GM03348 (cell line): ENCODE results near the gene GAB3.
"Not testable (repeated sequence)": the region's sequence is repeated elsewhere in the genome, so short reads cannot be mapped to it uniquely, and the experiment has no call there.

Source experiments
- DNase-seq: peaks from one replicate; pipeline ENCODE4 v3.0.0; 2012; ENCODE audit warnings: low spot score

GAB3 gene

DNA sequence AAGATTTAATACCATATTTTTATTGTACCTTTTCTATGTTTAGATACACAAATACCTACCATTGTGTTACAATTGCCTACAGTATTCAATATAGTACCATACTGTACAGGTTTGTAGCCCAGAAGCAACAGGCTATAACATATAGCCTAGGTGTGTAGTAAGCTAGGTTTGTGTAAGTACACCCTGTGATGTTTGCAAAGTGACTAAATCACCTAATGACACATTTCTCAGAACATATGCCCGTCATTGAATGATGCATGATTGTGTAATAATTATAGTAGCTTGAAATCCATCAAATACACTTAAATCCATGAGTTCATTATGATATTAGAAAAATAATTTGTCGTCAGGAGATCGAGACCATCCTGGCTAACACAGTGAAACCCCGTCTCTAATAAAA is 30.8 kb downstream of the GAB3 start:
- DNase-seq = no peak

DNA sequence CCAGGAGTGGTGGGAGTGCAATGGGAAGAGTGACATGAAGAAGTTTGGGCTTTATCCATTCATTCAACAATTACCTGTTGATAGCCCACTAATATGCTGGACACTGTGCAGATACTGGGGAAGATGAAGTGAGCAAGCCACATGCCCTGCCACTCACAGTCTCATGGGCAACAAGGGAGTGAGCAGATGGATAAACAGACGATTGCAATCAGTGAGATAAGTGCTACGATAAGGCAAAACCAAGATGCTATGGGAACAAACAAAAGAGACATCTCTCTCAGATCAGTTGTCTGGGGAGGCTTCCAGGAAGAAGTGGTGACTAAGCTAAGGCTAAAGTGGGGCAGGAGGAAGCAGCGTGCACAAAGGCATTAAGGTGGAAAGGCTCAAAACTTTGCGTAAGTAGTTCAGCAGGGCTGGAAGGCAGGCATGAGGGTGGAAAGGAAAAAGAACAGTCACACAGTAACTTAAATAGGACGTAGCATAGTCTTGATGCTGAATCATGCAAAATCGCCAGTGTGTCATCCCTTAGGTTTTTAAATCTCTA is 31.7 kb downstream of the GAB3 start:
- DNase-seq = no peak

DNA sequence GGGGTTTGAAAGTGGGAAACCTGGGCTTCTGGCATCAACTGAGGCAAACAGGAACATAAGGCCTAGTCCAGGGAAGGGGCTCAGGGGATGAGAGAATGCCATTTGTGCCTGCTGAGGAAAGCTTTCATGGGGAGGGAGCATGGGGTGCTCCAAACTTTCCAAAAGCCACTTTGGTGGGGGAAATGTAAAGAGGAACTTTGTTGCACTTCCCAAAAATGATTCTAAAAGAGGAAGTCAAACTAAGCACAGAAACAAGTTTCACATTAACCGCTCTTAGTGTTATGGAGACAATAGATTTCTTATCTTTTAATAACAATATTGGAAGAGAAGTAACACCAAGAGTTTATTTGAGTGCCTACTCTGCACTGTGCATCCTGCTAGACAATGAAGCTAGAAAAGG is 32.3 kb downstream of the GAB3 start:
- no peak for DNase-seq

DNA sequence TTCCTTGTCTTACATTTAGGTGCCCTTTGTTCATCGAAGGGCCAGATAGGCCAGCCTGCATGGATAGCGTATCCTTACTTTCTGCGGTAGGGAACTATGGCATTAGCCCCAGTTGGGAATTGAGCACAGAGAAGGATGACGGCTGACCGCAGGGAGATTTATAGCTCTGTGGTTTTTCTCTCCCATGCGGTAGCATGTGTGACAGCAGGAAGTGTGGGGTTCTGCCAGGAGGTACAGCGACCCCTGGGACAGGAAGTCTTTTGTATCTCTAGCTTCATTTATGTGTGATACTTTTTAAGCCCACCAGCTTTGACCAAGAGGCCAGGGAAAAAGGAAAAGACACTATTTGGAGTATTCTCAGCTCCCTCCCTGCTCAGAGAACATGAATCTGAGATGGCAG is 33.1 kb downstream of the GAB3 start:
- DNase-seq = no peak

DNA sequence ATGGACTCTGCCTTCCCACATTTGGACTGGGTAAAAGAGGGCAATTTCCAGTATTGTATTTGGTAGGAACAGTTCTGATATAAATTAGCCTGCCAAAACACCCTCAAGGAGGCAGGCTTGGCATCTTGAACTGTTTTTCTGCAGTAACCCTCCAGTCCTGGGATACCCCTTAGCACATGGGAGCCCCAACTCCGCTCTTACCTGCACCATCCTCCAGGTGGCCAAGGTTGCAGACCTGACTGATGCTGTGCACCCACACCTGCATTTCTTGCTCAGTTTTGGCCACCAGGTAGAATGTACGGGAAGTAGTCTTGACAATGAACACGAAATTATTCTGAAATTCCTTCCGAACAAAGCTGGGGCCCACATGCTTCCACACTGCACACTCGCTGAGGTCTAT is 35.1 kb downstream of the GAB3 start:
- no peak for DNase-seq

DNA sequence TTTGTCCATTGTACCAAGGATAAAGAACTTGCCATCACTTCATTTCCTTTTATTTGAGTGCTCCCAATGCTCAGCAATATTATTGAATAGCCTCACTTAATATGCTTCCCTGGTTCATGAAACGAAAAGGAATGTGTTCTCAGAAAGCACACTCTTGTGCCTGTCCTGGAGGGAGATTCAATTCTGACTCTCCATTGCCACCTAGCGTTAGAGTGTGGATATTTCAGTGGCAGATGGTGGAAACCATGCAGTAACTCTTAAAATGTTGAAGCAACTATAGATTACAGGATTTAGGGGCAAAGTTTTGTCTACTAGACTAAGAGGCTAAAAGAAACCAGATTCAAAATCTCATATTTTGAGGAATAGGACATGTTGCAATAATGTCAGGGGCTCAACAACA is 36.0 kb downstream of the GAB3 start:
- peak; percentile 61 for DNase-seq

DNA sequence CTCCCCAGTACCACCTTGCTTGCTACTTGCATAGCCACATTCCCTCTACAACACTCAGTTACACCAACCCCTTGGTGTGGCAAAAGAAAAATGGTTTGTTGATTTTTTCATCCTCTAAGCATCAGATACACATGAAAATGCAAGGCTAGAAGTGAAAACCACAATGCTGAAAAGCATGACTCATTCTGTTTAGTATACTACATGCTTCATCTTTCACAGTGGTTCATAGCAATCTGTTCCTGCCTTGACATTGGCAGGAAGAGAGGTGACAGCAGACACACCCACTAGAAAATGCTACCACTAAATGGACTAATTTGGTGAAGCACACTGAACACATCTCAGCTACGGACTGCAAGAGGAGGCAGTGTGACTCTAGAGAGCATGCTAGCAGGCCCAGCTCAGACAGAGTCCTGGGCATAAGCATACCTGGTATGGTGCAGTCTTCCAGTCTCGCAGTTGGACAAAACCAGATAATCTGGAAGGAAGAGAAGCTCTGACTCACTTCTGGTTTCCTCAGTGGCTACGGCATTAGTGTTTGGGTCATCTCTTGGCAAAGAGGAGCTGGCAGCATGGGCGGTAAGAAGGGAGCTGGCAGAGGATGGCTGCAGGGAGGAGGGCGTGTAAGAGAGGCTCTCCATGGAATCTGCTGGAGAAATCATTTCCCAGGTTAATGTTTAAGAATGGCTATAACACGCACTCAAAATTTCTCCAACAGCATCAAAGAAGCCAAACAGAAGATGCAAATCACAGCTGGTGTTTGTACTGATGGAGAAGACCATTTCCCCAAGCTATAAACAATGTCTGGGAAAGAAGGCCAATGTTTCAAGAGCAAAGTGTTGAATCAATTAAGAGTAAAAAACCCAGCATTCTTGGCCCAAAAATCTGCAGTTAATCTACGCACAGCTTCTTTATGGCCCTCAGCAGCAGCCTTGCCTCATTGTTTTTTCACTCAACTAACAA is 37.8 kb downstream of the GAB3 start:
- peak; percentile 45 for DNase-seq

DNA sequence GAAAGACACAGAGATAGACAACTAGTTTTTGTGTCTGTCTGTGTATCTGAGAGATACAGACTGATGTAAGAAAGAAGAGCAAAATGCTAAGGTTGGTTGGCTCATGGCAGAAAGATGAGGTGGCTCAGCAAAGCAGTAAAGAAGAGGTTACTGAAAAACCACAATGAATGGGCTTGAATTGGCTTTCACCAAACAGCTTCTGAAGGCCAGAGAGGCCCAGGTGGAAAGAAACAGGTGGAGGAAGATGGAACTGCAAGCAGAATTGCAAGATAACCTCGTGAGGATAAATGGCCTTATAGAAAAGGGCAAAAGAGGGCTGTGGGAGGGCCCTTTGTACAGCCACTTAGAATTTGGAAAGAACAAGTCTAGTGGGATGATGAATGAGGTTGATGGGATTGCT is 39.6 kb downstream of the GAB3 start:
- no peak for DNase-seq

DNA sequence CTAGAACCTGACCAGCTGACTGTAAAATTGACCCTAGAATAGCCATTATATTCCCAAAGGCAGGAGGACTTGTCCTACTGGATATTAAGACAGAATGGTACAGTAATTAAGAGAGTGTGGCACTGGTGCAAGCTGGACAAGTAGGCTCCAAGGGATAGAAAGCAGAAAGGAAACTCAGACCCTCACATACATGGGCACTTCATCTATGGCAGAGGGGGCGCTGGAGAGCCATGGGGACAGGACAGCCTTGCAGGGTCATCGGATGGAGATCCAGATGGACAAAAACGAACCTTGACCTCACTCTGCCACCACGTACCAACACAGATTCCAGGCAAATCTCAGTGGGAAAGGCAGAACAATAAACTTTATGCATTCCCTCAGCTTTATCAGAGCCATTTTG is 40.6 kb downstream of the GAB3 start:
- no peak for DNase-seq

DNA sequence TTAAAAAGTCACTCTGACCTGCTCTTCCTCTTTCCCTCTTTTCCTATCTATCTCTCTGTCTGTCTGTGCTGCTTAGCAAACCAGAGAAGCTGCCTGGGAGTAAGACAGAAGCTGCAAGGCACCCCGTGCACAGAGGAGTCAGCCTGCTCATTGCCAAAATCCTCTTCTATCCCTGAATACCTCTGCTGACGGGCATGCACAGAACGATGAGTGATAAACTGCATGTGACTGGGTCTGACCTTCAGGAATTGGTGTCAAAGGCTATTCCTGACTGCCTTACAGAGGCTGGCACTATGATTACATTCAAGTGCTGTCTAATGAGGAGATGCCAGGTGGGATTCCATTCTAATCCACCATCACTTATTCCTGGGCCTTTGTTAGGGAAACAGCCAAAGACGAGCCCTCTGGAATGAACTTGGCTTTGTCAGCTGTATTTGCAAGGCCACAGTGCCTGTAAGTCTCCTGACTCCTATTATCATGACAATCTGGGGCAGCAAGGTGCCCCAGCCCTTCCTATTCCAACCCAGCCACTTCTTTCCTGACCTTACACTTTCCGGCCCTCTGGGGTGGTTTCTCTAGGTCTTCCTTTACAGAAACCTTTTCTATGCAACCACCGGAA is 52.1 kb downstream of the GAB3 start:
- DNase-seq = no peak

DNA sequence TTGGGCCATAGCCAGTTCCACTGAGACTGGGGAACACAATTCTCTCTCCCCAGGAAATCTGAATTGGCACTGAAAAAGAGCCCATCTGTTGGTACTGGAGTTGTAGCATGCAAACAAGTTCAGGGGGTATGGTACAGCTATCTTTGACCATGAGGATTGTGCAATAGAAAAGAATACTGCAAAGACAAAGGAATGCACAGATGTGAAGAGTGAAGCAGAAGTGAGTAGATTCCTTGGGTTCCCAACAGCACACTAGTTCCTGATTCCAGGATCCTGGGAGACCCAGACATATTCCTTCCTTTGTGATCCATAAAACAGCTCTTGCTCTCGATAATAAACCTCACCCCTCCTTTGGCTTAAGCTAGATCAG is 54.2 kb downstream of the GAB3 start:
- peak; percentile 38 for DNase-seq

DNA sequence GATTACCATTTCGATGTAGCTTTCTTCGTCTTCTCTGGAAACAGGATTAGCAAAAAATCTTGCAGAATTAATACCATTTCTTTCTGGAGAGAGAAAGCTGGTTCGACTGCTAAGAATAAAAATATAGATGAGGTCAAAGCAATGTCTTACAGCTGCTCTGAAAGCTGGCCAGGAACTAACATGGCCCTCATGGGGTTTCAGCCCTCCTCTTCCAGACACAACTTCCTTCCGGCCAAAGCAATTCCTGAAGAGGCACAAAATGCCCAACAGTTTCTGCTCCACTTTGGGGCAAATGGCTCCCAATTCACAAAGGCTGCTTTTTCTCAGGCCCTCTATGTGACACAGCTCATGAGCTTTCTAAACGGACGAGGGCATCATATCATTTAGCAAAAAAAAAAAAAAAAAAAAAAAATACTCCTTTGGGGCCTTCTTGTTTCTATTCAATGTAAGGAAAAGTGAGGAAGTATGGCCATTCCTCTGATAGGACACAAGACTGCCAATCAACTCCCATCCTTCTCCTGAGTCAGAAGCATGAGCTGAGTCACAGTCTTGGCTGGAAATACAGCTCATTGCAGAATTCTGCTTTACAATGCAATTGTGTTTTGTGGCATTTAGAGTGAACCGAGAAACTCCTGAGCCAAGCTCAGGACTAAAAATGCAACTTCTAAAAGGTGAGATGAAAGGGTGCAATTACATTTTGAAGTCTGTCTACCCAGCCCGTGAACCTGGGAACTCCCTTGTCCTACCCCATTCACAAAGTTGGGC is 54.8 kb downstream of the GAB3 start:
- DNase-seq = peak; percentile 72

DNA sequence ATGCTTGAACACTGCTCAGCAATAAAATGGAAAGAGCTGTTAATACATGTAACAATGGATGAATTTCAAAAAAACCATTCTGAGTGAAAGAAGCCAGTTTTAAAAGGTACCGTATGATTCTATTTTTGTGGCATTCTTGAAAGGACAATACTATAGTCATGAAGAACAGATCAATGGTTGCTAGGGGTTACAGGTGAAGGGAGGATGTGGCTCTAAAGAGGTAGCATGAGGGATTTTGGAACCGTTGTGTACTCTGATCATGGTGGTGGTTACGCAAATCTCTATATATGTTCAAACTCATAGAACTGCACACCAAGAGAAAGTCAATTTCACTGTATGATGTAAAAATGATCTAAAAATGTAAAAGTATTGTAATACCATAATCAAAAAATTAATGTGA is 57.5 kb downstream of the GAB3 start:
- DNase-seq = no peak

DNA sequence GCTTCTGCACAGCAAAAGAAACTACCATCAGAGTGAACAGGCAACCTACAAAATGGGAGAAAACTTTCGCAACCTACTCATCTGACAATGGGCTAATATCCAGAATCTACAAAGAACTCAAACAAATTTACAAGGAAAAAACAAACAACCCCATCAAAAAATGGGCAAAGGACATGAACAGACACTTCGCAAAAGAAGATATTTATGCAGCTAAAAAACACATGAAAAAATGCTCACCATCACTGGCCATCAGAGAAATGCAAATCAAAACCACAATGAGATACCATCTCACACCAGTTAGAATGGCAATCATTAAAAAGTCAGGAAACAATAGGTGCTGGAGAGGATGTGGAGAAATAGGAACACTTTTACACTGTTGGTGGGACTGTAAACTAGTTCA is 60.4 kb downstream of the GAB3 start:
- not testable (repeated sequence) for DNase-seq

DNA sequence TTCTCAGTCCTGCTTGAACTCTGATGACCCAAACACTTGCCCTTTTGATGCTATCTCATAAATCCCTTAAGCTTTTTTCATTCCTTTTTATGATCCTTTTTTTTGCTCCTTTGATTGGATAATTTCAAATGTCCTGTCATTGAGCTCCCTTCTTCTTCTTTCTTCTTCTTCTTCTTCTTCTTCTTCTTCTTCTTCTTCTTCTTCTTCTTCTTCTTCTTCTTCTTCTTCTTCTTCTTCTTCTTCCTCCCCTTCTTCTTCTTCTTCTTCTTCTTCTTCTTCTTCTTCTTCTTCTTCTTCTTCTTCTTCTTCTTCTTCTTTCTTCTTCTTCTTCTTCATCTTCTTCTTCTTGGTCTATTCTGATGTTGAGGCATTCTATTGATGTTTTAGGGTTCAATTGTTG is 78.8 kb downstream of the GAB3 start:
- not testable (repeated sequence) for DNase-seq

DNA sequence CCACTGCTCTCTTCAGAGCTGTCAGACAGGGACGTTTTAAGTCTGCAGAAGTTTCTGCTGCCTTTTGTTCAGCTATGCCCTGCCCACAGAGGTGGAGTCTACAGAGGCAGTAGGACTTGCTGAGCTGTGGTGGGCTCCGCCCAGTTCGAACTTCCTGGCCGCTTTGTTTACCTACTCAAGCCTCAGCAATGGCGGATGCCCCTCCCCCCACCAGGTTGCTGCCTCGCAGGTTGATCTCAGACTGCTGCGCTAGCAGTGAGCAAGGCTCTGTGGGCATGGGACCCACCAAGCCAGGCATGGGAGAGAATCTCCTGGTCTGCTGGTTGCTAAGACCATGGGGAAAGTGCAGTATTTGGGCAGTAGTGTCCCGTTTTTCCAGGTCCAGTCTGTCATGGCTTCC is 80.0 kb downstream of the GAB3 start:
- not testable (repeated sequence) for DNase-seq

DNA sequence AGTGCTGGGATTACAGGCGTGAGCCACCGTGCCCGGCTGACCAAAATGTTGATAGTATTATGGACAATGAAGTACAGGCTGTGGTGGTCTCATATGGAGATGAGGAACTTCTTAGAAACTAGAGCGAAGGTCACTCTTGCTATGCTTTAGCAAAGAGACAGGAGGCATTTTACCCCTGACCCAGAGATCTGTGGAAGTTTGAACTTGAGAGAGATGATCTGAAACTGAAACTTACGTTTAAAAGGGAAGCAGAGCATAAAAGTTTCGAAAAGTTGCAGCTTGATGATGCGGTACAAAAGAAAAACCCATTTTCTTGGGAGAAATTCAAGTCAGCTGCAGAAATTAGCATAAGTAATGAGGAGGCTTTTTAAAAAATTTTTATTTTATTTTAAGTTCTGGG is 89.0 kb downstream of the GAB3 start:
- no peak for DNase-seq

DNA sequence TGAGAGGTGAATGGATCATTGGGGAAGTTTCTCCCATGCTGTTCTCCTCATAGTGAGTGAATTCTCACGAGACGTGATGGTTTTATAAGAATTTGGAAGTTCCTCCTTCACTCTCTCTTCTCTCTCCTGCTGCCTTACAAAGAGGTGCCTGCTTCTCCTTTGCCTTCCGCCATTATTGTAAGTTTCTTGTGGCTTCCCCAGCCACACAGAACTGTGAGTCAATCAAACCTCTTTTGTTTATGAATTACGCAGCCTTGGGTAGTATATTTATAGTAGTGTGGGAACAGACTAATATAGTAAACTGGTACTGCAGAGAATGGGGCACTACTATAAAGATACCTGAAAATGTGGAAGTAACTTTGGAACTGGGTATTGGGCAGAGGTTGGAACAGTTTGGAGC is 89.7 kb downstream of the GAB3 start:
- DNase-seq = no peak

DNA sequence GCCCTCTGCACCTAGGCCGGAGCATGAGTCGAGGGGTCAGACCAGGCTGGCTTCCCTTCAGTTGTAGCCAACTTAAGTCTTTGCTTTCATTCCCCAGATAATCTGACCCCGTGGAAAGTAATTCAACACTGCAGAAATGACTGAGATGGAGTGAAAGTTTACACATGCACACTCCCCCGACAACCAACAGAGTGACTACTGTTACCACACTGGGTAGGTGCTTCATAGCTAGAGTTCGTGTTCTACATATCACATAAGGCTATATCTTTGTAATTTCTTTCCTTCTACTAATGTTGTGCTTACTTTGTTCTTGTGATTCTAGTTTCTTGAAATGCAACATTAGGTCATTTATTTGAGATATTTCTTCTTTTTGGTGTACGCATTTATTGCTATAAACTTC is 90.3 kb downstream of the GAB3 start:
- no peak for DNase-seq

DNA sequence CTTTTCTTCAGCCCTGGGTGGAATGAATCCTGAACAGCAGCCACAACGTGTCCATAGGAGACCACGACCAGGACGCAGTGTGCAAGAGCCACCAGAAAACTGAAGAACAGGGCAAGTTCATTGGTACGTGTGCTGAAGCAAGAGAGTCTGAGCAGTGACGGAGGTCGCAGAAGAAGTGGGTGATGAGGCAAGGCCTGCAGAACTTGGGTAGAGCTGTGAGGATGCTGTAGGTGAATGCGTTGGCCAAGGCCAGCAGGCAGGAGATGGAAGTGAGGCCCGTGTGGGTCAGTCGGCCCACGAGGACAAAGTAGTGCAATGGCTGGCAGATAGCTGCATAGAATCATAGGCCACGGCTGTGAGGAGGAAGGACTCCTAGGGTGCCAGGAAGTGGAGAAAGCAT is 91.9 kb downstream of the GAB3 start:
- DNase-seq = no peak

DNA sequence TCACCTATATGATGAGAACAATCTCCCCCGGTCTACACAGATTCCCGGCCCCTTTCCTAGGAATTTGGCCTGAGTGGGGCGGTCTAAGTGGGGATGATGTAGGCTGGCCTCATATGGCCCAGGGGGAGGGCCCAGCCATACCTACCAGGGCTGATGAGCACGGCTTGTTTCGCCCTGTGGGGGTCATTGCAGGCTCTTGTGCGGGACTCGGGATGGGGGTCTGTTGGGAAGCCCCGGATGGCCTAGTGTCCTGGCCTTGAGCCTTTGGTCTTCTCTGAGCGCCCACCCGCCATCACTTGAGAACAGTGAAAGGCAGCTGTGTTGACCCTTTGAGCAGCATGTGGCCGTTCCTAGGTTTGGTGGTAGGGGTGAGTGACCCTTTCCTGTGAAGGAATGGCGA is 92.7 kb downstream of the GAB3 start:
- DNase-seq = no peak

DNA sequence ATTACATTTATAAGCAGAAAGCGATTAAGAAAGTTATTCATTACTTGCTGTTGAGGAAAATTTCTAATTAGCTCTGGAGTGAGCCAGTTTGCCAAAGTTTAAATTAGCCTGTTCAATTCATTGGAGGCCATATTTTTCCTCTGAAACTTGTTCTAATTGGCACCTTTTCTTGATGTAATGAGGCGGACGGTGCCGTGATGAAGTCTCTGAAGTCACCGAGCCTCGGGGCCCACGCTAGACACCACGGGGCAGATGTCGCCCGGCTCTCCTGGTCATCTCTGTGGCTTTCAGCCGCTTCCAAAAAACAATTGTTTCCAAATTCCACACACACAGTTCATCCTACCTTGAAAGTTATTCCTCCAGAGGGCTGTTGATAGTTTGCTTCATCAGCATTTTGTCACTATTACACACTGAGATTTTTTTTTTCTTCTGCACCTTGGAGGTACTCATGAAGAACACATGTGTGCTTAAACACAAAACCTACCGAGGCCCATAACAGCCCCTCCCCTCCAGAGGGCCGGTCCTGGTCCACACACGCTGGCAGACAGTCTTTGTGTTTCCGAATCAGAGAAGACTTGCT is 93.6 kb downstream of the GAB3 start:
- DNase-seq = no peak
